ENCODE results near the gene CHRNA4.
"Not testable (repeated sequence)": the region's sequence is repeated elsewhere in the genome, so short reads cannot be mapped to it uniquely, and the experiment has no call there.

The CHRNA4 gene

DNA sequence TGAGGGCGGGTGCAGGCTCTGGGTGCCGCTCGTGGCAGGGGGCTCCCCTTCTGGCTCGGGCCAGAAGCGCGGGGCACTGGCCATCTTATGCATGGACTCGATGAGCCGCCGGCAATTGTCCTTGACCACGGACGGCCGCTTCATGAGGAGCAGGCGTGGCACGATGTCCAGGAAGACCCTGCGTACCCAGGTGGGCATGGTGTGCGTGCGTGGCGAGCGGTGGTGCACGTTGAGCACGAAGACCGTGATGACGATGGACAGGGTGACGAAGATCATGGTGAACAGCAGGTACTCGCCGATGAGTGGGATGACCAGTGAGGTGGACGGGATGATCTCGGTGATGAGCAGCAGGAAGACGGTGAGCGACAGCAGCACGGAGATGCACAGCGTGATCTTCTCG is 11.0 kb downstream of the CHRNA4 start:
- DNase-seq (ENCODE audit: low spot score), result no peak
- FAIRE-seq, result no peak

DNA sequence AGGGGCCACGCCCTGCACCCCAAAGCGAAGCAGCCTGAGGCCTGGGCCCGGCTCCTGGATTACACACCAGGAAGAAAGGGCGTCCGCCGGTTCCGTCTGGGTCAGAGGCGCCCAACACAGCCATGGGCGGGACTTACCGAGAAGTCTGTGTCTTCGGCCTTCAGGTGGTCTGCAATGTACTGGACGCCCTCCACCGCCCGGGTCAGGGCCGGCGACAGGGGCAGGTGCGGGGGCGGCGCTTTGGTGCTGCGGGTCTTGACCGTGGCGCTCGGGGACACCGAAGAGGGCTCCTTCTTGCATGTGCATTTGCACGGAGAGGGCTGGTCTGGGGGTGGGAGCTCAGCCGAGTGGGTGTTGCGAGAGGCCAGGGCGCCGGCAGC is 11.6 kb downstream of the CHRNA4 start:
- DNase-seq (ENCODE audit: low spot score), result no peak
- no peak for FAIRE-seq

DNA sequence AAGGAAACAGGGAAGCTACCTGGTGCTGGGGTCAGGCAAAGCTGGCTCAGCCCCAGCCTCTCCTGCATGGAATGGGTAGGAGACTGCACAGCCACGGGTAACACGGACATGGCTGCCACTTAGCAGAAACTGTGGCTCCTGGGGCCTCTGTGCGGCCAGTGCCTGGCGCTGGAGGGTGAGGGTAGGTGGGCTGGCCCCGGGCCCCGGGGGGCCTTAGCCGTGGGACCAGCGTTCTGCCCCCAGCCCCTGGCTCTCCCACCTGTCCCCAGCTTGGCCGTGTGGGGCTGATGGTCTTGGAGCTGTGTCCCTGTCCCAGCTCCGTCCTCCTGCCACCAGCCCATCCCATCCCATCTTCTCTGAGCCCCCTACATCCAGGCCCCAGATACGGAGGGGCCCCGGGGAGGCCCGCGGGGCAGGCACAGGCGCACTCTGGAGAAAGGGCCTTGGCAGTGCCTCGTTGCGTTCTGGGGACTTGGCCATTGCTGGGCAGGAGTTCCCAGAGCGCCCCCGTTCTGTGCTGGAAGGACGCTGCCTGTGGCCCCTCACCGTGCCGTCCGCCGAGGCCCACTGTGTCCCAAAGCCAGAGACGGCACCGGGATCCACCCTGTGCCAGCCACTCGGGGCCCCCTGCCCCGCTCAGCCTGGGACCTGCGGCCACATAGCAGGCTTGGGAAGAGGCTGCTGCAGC is 12.2 kb downstream of the CHRNA4 start:
- no peak for FAIRE-seq
- DNase-seq (ENCODE audit: low spot score), result no peak

DNA sequence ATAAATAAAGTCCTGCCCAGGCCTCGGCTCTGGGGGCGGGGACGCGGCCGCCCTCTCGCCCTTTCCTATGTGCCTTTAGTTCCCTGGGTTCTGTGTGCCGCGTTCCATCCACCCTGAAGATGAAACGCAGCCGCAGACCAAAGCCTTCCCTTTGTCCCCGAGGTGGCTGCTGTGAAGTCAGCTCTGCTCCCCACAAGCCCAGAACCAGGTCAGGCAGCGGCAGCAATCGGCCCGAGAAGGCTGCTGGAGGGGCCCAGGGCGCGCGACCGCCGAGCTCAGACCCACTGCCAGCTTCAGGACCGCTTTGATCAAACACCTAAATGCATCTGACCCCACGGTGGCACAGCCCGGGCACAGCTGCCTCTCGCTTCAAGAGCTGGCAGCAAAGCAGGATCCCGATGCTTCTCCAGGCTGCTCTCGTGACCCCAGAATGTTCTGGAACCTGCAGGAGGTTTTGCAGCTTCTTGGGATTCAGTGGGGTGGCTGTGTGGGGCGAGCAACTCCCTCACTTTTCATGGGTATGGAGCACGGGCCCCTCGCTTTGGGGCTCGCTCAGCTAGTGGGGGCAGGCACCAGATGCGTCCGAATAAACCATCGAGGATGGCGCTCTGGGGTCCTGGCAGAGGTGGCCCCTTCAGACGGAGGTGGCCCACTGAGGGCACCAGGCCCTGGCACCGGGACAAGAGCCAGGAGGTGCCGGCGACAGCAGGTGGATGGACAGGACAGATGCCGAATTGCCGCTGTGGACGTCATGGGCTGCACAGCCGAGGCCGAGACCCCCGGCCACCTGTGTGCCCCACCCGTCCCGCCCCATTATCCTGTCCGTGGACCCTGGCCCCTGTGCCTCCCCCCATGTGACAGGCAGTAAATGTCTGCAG is 13.0 kb downstream of the CHRNA4 start:
- no peak for FAIRE-seq
- no peak for DNase-seq (ENCODE audit: low spot score)

DNA sequence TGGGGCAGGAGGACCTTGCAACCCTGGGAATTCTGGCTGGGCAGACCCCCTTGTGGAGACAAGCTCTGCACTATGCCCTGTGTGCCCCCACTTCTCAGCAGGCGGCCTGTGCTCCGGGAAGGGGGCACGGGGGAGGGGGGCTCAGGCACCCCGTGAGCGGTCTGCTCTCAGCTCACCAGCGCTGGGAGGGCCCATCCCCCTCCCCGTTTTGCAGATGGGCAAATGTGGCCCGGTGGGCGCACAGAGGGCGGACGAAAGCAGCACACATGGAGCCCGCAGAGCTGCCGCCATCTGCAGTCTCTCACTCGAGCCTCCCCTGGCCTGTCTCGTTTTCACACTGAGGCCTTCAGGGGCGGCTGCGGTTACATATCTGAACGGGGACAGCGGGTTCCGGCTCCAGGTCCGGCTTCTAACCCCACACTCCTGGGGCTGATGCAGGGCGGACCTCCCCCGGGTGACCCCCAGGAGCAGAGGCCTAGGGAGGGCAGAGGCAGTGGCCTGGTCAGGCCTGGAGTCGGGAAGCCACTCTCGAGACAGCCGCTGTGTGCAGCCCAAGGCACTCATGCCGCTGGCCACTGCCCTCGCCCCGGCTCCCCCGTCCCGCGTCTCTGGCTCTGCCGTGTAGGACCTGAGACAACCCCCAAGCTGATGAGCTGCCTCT is 13.9 kb downstream of the CHRNA4 start:
- no peak for FAIRE-seq

DNA sequence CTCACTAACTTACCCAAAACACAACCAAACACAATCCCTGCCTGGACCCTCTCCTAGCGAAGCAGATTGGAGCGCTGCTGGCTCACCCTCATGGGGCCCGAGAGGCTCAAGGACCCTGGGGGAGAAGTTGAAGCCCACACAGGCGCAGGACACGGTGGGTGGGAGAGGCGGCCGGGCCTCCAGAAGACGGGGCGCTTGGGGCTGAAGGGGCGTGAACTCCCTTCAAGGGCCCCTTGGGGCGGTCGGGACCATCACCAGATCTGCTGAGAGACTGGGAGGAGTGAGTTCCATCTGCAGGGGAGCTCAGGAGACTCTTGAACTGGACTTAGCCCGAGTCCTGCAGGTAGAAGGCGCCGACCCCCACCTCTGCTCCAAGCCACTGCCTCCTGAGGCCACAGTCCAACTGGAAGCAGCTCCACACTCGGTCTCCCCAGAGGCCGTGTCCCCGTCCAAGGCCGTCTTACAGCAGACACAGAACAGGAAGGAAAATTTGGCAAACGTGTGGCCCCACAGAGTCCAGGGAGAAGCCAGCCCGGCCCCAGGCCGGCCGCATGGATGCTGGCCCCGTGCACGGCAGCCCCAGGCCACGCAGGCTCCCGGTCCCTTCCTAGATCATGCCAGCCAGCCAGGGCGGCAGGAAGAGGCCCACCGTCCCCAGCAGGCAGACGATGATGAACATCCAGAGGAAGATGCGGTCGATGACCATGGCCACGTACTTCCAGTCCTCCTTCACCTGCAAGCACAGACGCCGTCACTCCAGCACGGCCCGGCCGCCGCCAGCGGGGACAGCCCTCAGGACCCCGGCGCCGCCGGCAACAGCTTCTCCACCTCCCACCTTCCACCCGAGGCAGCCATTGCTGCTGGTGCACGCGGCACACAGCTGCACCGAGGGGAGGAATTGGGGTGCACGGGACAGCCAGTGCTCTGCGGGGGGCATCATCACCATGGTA is 14.7 kb downstream of the CHRNA4 start:
- FAIRE-seq, result no peak
- no peak for DNase-seq (ENCODE audit: low spot score)

More for the DNA sequence above, 13.9 kb downstream of the CHRNA4 start:
- no peak for DNase-seq (ENCODE audit: low spot score)

DNA sequence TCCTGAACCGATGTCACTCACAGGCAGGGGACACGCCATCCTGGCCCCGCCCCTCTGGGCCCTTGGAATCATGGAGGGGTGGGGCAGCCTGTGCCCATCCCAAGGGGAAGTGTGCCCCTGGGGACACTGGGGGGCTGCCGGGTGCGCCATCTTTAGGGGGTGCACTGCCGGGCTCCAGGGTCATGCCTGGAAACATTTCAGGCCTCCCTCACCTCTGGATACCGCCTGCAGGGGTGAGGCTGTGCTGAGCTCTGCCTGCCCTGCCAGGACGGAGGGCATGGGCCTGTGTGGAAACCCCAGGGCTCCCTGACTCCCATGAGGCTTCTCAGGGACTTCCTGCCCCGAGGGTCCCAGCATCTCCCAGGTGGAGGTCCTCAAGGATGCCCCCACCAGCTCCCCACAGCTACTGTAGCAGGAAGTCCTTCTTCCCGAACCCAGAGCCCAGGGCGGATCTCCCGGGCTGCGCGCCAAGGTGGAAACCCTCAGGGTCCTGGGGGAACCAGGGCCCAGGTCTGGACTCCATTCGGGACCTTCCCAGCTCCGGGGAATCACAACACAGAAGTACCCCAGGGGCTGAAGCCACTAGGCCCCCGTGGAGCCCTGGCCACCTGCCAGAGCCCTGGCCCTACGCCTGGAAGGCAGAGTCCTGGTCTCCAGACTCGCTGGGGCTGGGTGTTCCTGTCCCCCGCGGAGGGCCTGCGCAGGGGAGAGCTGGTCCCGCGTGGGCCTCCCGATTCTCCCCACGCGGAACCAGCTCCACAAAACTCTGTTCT is 15.6 kb downstream of the CHRNA4 start:
- DNase-seq (ENCODE audit: low spot score), result no peak
- no peak for FAIRE-seq

DNA sequence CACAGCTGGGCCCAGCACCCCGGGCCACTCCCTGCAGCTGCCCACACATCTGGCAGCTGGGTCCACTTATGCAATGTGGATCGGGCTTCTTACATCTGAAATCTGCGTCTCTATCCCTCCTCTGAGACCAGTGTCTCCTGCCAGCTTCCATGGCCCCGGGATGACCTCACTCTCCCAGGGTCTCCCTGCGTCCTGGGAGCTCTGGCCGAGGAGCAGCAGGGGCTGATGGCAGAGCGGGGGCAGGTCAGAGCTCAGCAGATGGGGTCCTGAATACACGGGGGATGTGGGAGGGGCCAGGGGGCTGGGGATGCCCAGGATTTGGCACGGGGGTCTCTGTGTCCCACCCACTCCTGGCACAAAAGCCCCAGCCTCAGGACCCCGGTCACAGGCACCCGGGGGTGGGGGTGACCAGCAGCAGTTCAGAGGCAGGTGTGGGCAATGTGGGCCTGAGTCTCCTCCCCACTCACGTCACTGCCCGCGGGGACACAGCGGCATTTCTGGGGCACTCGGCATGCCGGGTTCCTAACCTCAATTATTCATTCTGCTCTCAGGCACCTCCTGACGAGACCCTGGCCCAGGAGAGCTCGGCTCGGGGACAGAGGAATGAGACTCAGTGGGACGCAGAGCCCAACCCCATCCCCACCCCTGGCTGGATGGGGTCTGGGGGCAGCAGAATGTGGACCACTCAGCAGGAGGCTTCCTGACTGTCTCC is 16.4 kb downstream of the CHRNA4 start:
- FAIRE-seq, result no peak
- DNase-seq (ENCODE audit: low spot score), result no peak

DNA sequence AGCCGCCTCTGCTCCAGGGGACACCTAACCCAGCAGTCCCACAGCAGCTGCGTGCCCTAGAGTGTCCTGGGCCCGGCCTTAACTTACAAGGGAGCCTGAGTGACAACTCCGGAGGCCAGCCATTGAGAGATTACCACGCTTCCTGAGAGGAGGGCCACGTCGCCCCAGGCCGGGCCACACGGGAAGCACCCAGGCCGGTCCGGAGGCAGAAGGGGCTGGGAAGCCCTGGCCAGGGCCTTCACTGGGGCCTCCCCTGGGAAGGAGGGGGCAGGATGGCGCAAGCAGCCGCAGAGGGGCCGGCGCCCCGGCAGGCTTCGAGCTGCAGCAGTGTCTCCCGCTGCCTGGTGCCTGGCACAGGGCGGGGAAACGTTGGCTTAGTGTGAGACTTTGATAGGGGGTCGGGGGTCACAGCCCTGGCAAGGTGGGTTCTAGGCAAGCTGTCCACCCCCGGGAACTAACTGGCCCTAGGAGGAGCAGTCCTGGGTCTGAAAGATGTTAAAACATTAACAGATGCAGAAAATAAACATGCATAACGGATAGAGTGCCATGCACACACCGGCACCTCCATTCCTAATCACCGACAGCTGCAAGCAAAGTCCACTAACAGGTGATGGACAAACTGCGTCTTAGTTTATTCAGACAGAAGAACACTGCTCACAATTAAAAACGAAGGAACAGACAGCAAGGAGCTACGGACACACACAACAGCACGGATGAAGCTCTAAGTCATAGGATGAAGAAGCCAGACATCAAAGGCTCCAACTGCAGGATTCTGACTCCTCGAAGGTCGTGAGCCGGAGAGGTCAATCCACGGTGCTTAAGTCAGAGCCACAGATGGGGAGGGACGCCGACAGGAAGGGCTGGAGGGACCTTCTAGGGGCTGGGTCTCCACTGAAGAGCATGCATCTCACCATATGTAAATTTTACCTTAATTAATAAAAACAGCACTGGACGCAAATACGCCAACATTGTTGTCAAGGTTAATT is 17.4 kb downstream of the CHRNA4 start:
- no peak for FAIRE-seq
- no peak for DNase-seq (ENCODE audit: low spot score)

DNA sequence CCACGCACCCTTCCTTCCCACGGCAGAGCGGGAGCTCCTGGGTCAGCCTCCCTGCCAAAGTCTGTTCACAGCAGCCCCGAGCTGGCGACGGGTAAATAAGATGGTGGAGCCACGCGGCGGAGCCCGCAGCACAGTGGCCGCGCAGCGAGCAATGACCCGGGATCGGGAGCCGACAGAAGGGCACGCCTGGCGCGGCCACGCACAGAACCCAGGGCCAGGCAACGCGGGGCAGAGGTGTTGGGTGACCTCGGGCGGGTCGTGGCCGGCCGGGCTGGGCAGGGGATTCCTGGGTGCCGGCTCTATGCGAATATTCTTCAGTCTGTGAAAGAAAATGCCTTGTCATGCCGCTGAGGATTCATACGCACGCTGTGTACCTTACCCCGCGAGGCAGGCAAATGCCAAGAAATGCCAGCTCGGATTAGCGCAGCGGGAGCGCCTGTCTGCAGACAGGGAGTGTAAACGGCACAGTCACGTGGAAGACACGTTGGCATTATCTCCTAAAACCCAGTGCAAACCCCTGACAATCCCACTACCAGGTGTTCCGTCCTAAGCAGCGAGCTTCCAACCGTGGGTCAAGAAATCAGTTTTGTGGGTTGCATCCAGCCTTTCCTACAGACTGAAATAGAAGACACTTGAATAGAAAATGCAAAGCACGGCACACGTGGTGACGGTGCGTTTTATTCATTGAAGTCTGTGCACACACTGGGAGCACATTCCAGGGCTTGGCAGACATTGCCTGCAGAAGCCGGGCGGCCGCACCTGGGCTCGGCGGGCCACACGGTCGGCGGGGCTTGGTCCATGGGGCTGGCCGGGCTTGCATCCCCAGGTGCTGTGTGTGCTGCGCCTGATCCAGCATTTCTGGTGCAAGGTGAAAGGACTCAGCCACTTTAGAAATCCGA is 18.3 kb downstream of the CHRNA4 start:
- FAIRE-seq, result no peak
- DNase-seq (ENCODE audit: low spot score), result no peak

DNA sequence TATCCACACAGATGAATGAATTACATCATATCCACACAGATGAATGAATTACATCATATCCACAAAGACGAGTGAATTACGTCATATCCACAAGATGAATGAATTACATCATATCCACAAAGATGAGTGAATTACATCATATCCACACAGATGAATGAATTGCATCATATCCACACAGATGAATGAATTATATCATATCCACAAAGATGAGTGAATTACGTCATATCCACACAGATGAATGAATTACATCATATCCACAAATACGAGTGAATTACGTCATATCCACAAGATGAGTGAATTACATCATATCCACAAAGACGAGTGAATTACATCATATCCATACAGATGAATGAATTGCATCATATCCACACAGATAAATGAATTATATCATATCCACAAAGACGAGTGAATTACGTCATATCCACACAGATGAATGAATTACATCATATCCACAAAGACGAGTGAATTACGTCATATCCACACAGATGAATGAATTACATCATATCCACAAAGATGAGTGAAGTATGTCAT is 20.9 kb downstream of the CHRNA4 start:
- DNase-seq (ENCODE audit: low spot score); FAIRE-seq: not testable (repeated sequence)

DNA sequence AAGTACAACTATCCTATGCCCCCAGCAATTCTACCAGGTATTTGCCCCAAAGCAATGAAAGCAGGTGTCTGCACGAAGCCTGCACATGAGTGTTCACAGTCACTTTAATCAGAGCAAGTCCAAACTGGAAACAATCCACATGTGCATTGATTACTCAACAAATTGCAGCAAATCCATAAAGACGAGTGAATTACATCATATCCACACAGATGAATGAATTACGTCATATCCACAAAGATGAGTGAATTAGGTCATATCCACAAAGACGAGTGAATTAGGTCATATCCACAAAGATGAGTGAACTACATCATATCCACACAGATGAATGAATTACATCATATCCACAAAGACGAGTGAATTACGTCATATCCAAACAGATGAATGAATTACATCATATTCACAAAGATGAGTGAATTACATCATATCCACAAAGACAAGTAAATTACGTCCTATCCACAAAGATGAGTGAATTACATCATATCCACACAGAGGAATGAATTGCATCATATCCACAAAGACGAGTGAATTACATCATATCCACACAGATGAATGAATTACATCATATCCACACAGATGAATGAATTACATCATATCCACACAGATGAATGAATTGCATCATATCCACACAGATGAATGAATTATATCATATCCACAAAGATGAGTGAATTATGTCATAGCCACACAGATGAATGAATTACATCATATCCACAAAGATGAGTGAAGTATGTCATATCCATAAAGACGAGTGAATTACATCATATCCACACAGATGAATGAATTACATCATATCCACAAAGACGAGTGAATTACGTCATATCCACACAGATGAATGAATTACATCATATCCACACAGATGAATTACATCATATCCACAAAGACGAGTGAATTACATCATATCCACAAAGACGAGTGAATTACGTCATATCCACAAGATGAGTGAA is 21.7 kb downstream of the CHRNA4 start:
- not testable (repeated sequence) for DNase-seq (ENCODE audit: low spot score)
- peak; percentile 61 for FAIRE-seq

DNA sequence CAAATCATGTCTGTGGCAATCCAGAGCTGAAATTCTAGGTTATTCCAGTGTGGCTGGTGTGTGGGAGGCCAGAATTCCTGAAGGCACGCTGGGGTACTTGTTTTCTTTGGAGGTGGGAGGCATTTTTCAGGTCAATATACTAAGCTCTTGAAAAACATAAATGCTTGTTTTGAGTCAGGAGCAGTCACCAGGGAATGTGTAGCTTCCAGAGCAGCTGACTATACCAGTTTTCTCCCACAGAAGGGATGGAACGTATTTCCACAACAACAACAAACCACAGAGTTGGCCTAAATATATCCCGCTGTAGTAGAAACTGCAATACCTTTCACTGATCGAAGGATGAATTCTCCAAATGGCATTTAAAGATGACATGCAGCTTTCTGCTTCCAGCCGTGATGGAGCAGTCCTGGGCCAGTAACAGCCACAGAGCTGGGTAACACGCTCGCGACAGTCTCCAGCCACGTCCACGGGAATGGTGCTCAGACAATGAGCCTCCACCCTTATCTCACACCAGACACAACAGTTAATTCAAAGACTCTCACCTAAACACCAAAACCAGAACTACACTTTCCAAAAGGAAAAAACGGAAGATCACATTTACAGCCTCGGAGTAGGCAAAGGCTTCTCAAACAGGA is 23.2 kb downstream of the CHRNA4 start:
- FAIRE-seq, result no peak

DNA sequence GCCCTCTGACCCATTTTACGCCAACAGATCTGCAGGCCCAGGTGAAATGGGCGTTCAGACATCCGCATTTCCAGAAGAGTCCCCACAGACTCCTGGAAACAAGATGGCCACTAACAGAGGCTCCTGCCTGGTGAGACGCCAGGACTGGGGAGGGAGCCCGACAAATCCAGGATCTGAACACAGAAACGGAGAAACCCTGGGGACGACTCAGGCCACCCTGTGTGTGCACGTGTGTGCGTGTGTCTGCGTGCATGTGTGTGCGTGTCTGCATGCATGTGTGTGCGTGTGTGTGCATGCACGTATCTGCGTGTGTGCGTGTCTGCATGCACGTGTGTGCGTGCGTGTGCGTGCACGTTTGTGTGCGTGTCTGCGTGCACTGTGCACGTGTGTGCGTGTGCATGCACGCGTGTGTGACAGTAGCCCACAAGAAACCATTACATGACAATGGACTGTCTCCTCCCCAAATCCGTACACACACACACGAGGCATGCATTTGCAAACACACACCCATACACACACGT is 24.9 kb downstream of the CHRNA4 start:
- FAIRE-seq (no peak), DNase-seq (ENCODE audit: low spot score) (no peak)

More for the DNA sequence above, 23.2 kb downstream of the CHRNA4 start:
- DNase-seq (ENCODE audit: low spot score), result no peak

DNA sequence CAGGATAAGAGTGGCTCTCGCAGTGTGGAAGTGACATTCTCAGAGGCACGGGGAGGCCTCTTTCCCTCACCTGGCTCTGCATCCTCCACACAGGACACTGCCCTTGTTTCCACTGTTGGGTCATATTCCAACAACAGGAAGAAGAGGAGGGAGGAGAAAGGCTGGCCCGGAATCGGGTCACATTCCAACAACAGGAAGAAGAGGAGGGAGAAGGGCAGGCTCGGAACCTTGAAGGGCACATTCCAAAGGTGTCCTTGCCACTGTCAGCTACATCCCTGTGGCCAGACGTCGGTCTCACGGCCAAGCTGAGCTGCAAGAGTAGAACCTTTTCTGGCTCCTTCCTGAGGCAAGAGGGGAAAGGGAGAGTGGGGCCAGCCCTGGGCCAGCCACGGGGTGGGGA is 25.4 kb downstream of the CHRNA4 start:
- no peak for DNase-seq (ENCODE audit: low spot score)
- FAIRE-seq, result no peak

All from RCC 7860 (cell line).